ENCODE results near the gene C15orf40. TPM values are rescaled to one million over a fixed set of nuclear protein-coding genes. Genes with fewer than 3 reads are reported as not detected.

C15orf40 gene
- total and polyA plus RNA-seq, 9 of the 15 experiments (the other 6 are each of a cell fraction or from before 2014, with no cell fraction given), result 15.9 to 52.0 (median 27.0) TPM

DNA sequence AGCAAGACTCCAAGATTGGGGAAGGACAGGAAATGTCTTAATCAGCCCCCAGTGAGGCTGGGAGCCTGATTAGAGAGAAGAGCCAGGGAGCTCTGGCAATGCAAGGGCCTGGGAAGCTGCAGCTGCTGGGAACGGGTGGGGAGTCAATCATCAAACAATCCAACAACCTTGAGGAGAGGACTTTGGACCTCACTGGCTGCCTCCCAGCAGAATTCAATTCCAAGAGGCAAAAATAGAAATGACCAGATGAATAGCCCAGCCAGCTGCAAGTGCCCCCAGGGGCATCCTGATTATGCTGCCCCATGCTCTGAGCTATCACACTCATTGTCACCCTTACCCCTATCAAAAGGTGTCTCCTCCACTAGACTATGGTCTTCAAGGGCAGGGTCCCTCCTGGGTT, 52.8 kb downstream of the C15orf40 start (continued):
- no peak for TF ChIP-seq CHD7 (IDR thresholded peaks at IDR 0.05; ENCODE audit: low read depth, low read length)
- TF ChIP-seq, protein P1, sequence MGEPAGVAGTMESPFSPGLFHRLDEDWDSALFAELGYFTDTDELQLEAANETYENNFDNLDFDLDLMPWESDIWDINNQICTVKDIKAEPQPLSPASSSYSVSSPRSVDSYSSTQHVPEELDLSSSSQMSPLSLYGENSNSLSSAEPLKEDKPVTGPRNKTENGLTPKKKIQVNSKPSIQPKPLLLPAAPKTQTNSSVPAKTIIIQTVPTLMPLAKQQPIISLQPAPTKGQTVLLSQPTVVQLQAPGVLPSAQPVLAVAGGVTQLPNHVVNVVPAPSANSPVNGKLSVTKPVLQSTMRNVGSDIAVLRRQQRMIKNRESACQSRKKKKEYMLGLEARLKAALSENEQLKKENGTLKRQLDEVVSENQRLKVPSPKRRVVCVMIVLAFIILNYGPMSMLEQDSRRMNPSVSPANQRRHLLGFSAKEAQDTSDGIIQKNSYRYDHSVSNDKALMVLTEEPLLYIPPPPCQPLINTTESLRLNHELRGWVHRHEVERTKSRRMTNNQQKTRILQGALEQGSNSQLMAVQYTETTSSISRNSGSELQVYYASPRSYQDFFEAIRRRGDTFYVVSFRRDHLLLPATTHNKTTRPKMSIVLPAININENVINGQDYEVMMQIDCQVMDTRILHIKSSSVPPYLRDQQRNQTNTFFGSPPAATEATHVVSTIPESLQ (CRISPR knock-in tag; IDR thresholded peaks at IDR 0.05), result no peak
- TF ChIP-seq FIP1L1 (IDR thresholded peaks at IDR 0.05; ENCODE audit: low read depth, low read length, poor library complexity, severe bottlenecking), result no peak

Measured in K562 (cell line).